ENCODE data around the gene UNC50.

DNA sequence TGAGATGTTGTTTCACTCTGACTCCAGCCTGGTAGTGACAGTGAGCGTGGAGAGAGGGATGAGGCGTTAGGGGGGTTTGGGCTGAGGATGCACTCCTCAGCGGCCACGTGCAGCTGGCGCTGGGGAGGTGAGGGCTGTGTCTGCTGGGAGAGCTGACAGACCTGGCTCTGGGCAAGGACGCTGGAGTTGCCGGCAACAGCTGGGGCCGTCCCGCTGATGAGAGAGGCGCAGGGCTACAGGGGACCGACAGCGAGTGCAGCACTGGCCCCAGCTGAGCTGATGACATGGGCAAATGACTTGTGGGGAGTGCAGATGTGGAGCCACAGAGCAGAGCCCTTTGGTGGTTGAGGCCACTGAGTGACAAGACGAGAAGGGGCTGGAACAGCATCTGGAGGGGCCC lies 38.5 kb upstream of the UNC50 start:
- TF ChIP-seq, protein P1, sequence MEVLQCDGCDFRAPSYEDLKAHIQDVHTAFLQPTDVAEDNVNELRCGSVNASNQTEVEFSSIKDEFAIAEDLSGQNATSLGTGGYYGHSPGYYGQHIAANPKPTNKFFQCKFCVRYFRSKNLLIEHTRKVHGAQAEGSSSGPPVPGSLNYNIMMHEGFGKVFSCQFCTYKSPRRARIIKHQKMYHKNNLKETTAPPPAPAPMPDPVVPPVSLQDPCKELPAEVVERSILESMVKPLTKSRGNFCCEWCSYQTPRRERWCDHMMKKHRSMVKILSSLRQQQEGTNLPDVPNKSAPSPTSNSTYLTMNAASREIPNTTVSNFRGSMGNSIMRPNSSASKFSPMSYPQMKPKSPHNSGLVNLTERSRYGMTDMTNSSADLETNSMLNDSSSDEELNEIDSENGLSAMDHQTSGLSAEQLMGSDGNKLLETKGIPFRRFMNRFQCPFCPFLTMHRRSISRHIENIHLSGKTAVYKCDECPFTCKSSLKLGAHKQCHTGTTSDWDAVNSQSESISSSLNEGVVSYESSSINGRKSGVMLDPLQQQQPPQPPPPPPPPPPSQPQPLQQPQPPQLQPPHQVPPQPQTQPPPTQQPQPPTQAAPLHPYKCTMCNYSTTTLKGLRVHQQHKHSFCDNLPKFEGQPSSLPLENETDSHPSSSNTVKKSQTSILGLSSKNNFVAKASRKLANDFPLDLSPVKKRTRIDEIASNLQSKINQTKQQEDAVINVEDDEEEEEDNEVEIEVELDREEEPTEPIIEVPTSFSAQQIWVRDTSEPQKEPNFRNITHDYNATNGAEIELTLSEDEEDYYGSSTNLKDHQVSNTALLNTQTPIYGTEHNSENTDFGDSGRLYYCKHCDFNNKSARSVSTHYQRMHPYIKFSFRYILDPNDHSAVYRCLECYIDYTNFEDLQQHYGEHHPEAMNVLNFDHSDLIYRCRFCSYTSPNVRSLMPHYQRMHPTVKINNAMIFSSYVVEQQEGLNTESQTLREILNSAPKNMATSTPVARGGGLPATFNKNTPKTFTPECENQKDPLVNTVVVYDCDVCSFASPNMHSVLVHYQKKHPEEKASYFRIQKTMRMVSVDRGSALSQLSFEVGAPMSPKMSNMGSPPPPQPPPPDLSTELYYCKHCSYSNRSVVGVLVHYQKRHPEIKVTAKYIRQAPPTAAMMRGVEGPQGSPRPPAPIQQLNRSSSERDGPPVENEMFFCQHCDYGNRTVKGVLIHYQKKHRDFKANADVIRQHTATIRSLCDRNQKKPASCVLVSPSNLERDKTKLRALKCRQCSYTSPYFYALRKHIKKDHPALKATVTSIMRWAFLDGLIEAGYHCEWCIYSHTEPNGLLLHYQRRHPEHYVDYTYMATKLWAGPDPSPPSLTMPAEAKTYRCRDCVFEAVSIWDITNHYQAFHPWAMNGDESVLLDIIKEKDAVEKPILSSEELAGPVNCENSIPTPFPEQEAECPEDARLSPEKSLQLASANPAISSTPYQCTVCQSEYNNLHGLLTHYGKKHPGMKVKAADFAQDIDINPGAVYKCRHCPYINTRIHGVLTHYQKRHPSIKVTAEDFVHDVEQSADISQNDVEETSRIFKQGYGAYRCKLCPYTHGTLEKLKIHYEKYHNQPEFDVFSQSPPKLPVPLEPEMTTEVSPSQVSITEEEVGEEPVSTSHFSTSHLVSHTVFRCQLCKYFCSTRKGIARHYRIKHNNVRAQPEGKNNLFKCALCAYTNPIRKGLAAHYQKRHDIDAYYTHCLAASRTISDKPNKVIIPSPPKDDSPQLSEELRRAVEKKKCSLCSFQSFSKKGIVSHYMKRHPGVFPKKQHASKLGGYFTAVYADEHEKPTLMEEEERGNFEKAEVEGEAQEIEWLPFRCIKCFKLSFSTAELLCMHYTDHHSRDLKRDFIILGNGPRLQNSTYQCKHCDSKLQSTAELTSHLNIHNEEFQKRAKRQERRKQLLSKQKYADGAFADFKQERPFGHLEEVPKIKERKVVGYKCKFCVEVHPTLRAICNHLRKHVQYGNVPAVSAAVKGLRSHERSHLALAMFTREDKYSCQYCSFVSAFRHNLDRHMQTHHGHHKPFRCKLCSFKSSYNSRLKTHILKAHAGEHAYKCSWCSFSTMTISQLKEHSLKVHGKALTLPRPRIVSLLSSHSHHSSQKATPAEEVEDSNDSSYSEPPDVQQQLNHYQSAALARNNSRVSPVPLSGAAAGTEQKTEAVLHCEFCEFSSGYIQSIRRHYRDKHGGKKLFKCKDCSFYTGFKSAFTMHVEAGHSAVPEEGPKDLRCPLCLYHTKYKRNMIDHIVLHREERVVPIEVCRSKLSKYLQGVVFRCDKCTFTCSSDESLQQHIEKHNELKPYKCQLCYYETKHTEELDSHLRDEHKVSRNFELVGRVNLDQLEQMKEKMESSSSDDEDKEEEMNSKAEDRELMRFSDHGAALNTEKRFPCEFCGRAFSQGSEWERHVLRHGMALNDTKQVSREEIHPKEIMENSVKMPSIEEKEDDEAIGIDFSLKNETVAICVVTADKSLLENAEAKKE (CRISPR knock-in tag; IDR thresholded peaks at IDR 0.05): no peak
- TF ChIP-seq, protein P2, sequence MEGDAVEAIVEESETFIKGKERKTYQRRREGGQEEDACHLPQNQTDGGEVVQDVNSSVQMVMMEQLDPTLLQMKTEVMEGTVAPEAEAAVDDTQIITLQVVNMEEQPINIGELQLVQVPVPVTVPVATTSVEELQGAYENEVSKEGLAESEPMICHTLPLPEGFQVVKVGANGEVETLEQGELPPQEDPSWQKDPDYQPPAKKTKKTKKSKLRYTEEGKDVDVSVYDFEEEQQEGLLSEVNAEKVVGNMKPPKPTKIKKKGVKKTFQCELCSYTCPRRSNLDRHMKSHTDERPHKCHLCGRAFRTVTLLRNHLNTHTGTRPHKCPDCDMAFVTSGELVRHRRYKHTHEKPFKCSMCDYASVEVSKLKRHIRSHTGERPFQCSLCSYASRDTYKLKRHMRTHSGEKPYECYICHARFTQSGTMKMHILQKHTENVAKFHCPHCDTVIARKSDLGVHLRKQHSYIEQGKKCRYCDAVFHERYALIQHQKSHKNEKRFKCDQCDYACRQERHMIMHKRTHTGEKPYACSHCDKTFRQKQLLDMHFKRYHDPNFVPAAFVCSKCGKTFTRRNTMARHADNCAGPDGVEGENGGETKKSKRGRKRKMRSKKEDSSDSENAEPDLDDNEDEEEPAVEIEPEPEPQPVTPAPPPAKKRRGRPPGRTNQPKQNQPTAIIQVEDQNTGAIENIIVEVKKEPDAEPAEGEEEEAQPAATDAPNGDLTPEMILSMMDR (conservative IDR thresholded peaks at IDR 0.05; ENCODE audit: low read depth in 2 of 2): no peak
- no peak for TF ChIP-seq EZH2 (IDR thresholded peaks at IDR 0.05; ENCODE audit: low read depth, unreplicated experiment)

Measured in GM23338 (cell line).